ENCODE results near the gene IL17RB.

IL17RB gene

DNA sequence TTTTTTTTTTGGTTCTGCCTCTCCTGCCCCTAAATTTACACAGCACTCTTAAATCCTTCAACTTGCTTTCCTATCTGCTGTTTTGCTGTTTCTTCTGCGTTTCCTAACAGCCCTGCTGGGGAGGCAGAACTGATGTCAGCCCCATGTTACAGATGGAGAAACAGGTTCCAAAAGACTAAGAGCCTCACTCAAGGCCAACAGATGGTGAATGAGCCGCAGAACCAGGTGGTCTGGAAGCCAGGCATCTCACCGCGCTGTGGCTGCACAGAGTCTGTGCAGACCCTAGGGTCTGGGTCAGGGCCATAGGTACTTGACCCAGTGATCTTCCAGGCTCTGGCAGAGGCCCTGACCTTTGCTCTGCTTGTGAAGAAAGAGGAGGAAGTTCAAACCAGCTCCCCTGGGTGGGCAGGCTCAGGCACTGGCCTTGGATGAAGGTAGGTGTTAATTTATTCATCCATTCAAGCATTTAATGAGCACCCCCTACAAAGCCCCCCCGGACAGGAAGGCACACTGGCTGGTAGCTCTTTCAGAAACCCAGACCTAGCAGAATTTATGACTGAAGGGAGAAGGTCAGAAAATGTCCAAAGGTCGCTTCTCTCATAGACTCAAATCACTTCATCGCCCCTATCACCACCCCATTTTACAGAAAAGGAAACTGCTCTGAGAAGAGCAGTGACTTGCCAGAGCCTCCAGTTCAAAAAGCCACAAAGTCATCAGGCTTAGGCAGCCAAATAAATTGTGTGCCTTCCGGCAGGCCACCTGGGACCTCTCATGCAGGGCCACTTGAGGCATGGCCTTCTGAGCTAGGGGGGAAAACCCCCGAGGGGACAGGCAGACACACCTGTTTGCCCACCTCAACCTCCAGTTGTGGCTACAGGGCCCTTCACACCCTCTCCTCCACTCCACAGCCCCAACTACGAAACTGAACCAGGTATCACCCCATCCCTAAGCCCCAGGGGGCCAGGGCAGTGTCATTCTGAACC lies 2.9 kb upstream of the IL17RB start:
- TF ChIP-seq, protein P1, sequence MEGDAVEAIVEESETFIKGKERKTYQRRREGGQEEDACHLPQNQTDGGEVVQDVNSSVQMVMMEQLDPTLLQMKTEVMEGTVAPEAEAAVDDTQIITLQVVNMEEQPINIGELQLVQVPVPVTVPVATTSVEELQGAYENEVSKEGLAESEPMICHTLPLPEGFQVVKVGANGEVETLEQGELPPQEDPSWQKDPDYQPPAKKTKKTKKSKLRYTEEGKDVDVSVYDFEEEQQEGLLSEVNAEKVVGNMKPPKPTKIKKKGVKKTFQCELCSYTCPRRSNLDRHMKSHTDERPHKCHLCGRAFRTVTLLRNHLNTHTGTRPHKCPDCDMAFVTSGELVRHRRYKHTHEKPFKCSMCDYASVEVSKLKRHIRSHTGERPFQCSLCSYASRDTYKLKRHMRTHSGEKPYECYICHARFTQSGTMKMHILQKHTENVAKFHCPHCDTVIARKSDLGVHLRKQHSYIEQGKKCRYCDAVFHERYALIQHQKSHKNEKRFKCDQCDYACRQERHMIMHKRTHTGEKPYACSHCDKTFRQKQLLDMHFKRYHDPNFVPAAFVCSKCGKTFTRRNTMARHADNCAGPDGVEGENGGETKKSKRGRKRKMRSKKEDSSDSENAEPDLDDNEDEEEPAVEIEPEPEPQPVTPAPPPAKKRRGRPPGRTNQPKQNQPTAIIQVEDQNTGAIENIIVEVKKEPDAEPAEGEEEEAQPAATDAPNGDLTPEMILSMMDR (IDR thresholded peaks at IDR 0.05; ENCODE audit: low read depth, low read length), result no peak
- DNase-seq (ENCODE audit: extremely low read depth, low read depth), result no peak

DNA sequence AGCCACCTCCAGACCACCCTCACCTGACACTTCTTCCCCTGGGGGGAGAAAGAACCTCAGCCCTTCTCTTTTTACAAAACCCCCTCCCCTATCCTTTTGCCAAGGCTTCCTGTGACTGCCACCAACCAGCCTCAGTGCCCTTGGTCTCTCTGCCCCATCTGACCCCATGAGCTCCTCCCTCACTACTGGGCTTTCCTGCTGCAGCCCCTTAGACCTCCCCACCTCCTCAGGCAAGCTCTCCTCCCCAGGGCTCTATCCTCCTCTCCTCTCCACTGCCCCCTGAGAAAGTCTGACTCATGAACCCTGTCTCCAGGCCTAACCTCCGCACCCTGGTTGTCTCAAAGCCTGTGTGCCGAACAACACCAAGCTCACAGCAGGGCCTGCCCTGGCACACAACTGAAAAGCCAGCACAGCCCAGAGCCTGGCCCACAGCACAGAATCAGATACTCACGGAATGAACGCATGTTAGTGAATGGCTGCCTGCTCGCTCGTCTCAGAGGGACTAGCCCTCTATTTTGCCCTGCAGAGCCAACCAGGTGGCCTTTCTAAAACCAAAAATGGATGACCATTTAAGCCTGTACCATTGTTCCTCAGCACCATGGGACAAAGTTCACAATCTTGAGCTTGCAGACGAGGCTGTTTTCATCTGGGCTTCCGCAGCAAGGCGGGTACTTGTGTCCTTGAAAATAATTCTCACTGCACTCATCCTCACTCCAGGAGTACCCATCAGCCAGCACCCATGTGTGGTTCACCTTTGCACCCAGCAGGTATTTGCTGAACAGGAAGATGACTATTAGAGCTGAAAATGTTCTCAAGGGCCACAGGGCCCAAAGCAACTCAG lies 1.9 kb upstream of the IL17RB start:
- DNase-seq (ENCODE audit: extremely low read depth, low read depth), result no peak
- TF ChIP-seq, protein P1 (IDR thresholded peaks at IDR 0.05; ENCODE audit: low read depth, low read length), result no peak

- TF ChIP-seq, protein P1 (IDR thresholded peaks at IDR 0.05; ENCODE audit: low read depth, low read length), result peak; percentile 38
- peak; percentile 5 for DNase-seq (ENCODE audit: extremely low read depth, low read depth)
Measured at GRCh38 chr3:53845103-53845880, 1.1 kb upstream of the IL17RB start.

GRCh38 chr3:53845881-53846133 lies 561 bp upstream of the IL17RB start:
- no peak for DNase-seq (ENCODE audit: extremely low read depth, low read depth)
- TF ChIP-seq, protein P1 (IDR thresholded peaks at IDR 0.05; ENCODE audit: low read depth, low read length), result no peak

GRCh38 chr3:53846851-53847155 lies 435 bp downstream of the IL17RB start:
- no peak for DNase-seq (ENCODE audit: extremely low read depth, low read depth)
- TF ChIP-seq, protein P1 (IDR thresholded peaks at IDR 0.05; ENCODE audit: low read depth, low read length), result no peak

GRCh38 chr3:53849916-53850315 lies 3.5 kb downstream of the IL17RB start:
- no peak for DNase-seq (ENCODE audit: extremely low read depth, low read depth)
- TF ChIP-seq, protein P1 (IDR thresholded peaks at IDR 0.05; ENCODE audit: low read depth, low read length), result no peak
